H9 (cell line): ENCODE measurements around the gene FGR. TPM values are rescaled to one million over a fixed set of nuclear protein-coding genes. Genes with fewer than 3 reads are reported as not detected.

ENCODE experiments used
- DNase-seq: peaks from one replicate; pipeline ENCODE4 v3.0.0-alpha.2; 2017
- H2AFZ ChIP-seq: one replicate; pipeline ENCODE4 v1.6.1; 2013; ENCODE audit warnings: mild to moderate bottlenecking, low read length, control low read depth, moderate library complexity
- H2AK5ac ChIP-seq: 2 replicates; pipeline ENCODE4 v1.6.1; 2013; ENCODE audit warnings: low read length, control low read depth, mixed read lengths; ENCODE audit not compliant: insufficient read length
- H2BK120ac ChIP-seq: one replicate; pipeline ENCODE4 v1.6.1; 2013; ENCODE audit warnings: low read depth, mild to moderate bottlenecking, low read length, control low read depth, inconsistent platforms; ENCODE audit not compliant: poor library complexity, severe bottlenecking
- H2BK12ac ChIP-seq: 2 replicates; pipeline ENCODE4 v1.6.1; 2013; ENCODE audit warnings: low read length, control low read depth, mixed read lengths, low read depth; ENCODE audit not compliant: insufficient read length
- H2BK15ac ChIP-seq: 2 replicates; pipeline ENCODE4 v1.6.1; 2013; ENCODE audit warnings: low read depth, low read length, control low read depth
- H2BK20ac ChIP-seq: one replicate; pipeline ENCODE4 v1.6.1; 2013; ENCODE audit warnings: low read depth, mild to moderate bottlenecking, low read length, control low read depth, inconsistent platforms; ENCODE audit not compliant: poor library complexity, severe bottlenecking
- H2BK5ac ChIP-seq: 2 replicates; pipeline ENCODE4 v1.6.1; 2013; ENCODE audit warnings: low read length, control low read depth, mixed read lengths; ENCODE audit not compliant: insufficient read length
- H3K14ac ChIP-seq: 2 replicates; pipeline ENCODE4 v1.6.1; 2013; ENCODE audit warnings: low read length, control low read depth; ENCODE audit not compliant: insufficient read depth
- H3K18ac ChIP-seq: 2 replicates; pipeline ENCODE4 v1.6.1; 2013; ENCODE audit warnings: low read depth, mild to moderate bottlenecking, mixed read lengths, low read length, control low read depth; ENCODE audit not compliant: insufficient read length
- H3K23ac ChIP-seq: 2 replicates; pipeline ENCODE4 v1.6.1; 2013; ENCODE audit warnings: low read length, control low read depth, mixed read lengths, low read depth; ENCODE audit not compliant: insufficient read length
- H3K23me2 ChIP-seq: 2 replicates; pipeline ENCODE4 v1.6.1; 2013; ENCODE audit warnings: low read depth, mild to moderate bottlenecking, mixed read lengths, low read length, control low read depth; ENCODE audit not compliant: insufficient read length, poor library complexity, severe bottlenecking
- H3K27ac ChIP-seq: 2 replicates; pipeline ENCODE4 v1.5.1; 2013; ENCODE audit warnings: low read length, control low read depth, mixed read lengths, low read depth; ENCODE audit not compliant: insufficient read length
- H3K27me3 ChIP-seq: 2 replicates; pipeline ENCODE4 v1.6.1; 2013; ENCODE audit warnings: low read length, control low read depth, inconsistent platforms; ENCODE audit not compliant: insufficient read depth
- H3K4ac ChIP-seq: 2 replicates; pipeline ENCODE4 v1.6.1; 2013; ENCODE audit warnings: low read depth, mild to moderate bottlenecking, control low read depth, inconsistent platforms, low read length, moderate library complexity
- H3K4me1 ChIP-seq: 2 replicates; pipeline ENCODE4 v1.6.1; 2013; ENCODE audit warnings: low read length, control low read depth, inconsistent platforms; ENCODE audit not compliant: insufficient read depth
- H3K4me2 ChIP-seq: 2 replicates; pipeline ENCODE4 v1.6.1; 2013; ENCODE audit warnings: low read length, control low read depth, mixed read lengths; ENCODE audit not compliant: insufficient read length, insufficient read depth
- H3K56ac ChIP-seq: 2 replicates; pipeline ENCODE4 v1.6.1; 2013; ENCODE audit warnings: low read depth, mild to moderate bottlenecking, mixed read lengths, low read length, control low read depth; ENCODE audit not compliant: insufficient read length
- H3K79me1 ChIP-seq: 2 replicates; pipeline ENCODE4 v1.6.1; 2013; ENCODE audit warnings: low read depth, mild to moderate bottlenecking, moderate library complexity, low read length, control low read depth, inconsistent platforms; ENCODE audit not compliant: insufficient read depth, poor library complexity, severe bottlenecking
- H3K79me2 ChIP-seq: 2 replicates; pipeline ENCODE4 v1.6.1; 2013; ENCODE audit warnings: low read length, control low read depth, inconsistent platforms; ENCODE audit not compliant: insufficient read depth
- H3K9ac ChIP-seq: 2 replicates; pipeline ENCODE4 v1.6.1; 2013; ENCODE audit warnings: low read length, control low read depth, mixed read lengths; ENCODE audit not compliant: insufficient read length; ENCODE audit errors: extremely low read depth
- H3K9me3 ChIP-seq: one replicate; pipeline ENCODE4 v1.6.1; 2013; ENCODE audit warnings: low read depth, low read length, inconsistent platforms; ENCODE audit not compliant: control insufficient read depth
- H3T11ph ChIP-seq: one replicate; pipeline ENCODE4 v1.6.1; 2013; ENCODE audit warnings: mild to moderate bottlenecking, low read length, control low read depth, inconsistent platforms
- H4K20me1 ChIP-seq: one replicate; pipeline ENCODE4 v1.6.1; 2013; ENCODE audit not compliant: control insufficient read depth, insufficient read length, insufficient read depth
- H4K5ac ChIP-seq: 2 replicates; pipeline ENCODE4 v1.6.1; 2013; ENCODE audit warnings: low read depth, mild to moderate bottlenecking, mixed read lengths, low read length, control low read depth; ENCODE audit not compliant: insufficient read length
- H4K8ac ChIP-seq: replicated peaks from 2 replicates; pipeline ENCODE4 v1.6.1; 2013; ENCODE audit warnings: low read length, control low read depth, mixed read lengths, low read depth; ENCODE audit not compliant: insufficient read length
- H4K91ac ChIP-seq: 2 replicates; pipeline ENCODE4 v1.6.1; 2013; ENCODE audit warnings: low read depth, mild to moderate bottlenecking, moderate library complexity, mixed read lengths, low read length, control low read depth; ENCODE audit not compliant: insufficient read length
- H3K27ac Mint-ChIP-seq, 3 experiments: 2 replicates in 2 of 3; 3 replicates in 1 of 3; pipeline ENCODE4 v1.8.0; 2020 to 2021; ENCODE audit warnings: mixed read lengths in 3 of 3, mild to moderate bottlenecking in 1 of 3, moderate library complexity in 1 of 3
- H3K27me3 Mint-ChIP-seq: 2 replicates; pipeline ENCODE4 v1.8.0; 2021; ENCODE audit warnings: low read depth, mild to moderate bottlenecking, moderate library complexity, mixed read lengths
- H3K36me3 Mint-ChIP-seq, 3 experiments: 2 replicates in 2 of 3; 3 replicates in 1 of 3; pipeline ENCODE4 v1.8.0; 2020 to 2021; ENCODE audit warnings: low read depth in 3 of 3, mixed read lengths in 3 of 3; ENCODE audit not compliant: insufficient read depth in 1 of 3
- H3K4me1 Mint-ChIP-seq, 2 experiments: 2 replicates each; pipeline ENCODE4 v1.8.0; 2020; ENCODE audit warnings: mixed read lengths in 2 of 2
- H3K4me3 Mint-ChIP-seq, 2 experiments: 2 replicates in 1 of 2; 3 replicates in 1 of 2; pipeline ENCODE4 v1.8.0; 2020 to 2021; ENCODE audit warnings: mild to moderate bottlenecking in 2 of 2, mixed read lengths in 2 of 2, moderate library complexity in 1 of 2
- H3K9me3 Mint-ChIP-seq, 2 experiments: 2 replicates in 1 of 2; 3 replicates in 1 of 2; pipeline ENCODE4 v1.8.0; 2020; ENCODE audit warnings: mild to moderate bottlenecking in 2 of 2, mixed read lengths in 2 of 2, moderate library complexity in 1 of 2
- CTCF ChIP-seq: fragments of 200-600 bp; sonication (generic); conservative IDR thresholded peaks from 3 replicates; pipeline ENCODE4 v1.8.0; 2021; ENCODE audit warnings: antibody characterized with exemption, mild to moderate bottlenecking
- WGBS: extraction: QIAGEN DNeasy Blood & Tissue Kit; methylation state at CpG from one replicate; pipeline ENCODE4 v1.1.7; 2013; ENCODE audit warnings: missing lambda C conversion rate, low lambda C conversion rate, mixed read lengths; ENCODE audit not compliant: insufficient read length; ENCODE audit errors: extremely low coverage; 5-methylcytosine and 5-hydroxymethylcytosine counted together
- total RNA-seq: library from RNA; stranded (reverse); gene quantifications from 2 replicates; pipeline ENCODE4 v1.2.1, GENCODE V29; 2021

FGR gene
- total RNA-seq, 1 experiment from 2014 or later, result not detected

- Histone ChIP-seq H4K5ac (no peak overlapping the region), H3K79me2 (no peaks in the 10 kb centered on the region), H3K27me3 (no peaks in the 10 kb centered on the region), H3K4me1 (peaks cover 11% of the 10 kb centered on the region; the same call in 1 of the 2 replicates), H3K4me2 (no peak overlapping the region), H3K23ac (no peak overlapping the region), H3K4ac (no peak overlapping the region), H4K8ac (no peak overlapping the region), H3K27ac (no peak overlapping the region), H2AK5ac (no peak overlapping the region), H4K20me1 (no peaks in the 10 kb centered on the region), H3K14ac (no peak overlapping the region), H3T11ph (no peak overlapping the region), H3K23me2 (no peaks in the 10 kb centered on the region), H3K18ac (no peak overlapping the region), H3K56ac (no peak overlapping the region), H2BK12ac (no peak overlapping the region), H2AFZ (no peak overlapping the region), H3K79me1 (no peaks in the 10 kb centered on the region), H2BK5ac (no peak overlapping the region), H2BK15ac (no peak overlapping the region), H3K9ac (no peak overlapping the region), H2BK20ac (no peak overlapping the region), H4K91ac (no peak overlapping the region), H2BK120ac (no peak overlapping the region), H3K9me3 (no peaks in the 10 kb centered on the region)
- no peaks in the 10 kb centered on the region; a peak in 1 of 7 replicates for H3K36me3 Mint-ChIP-seq
- DNase-seq, result no peak
- TF ChIP-seq CTCF, result no peak
- no CpG with 5 or more reads among the region's 5 CpGs for WGBS
- H3K27ac Mint-ChIP-seq, result no peak overlapping the region
- H3K4me3 Mint-ChIP-seq, result no peak overlapping the region
- peaks cover 34 to 42% of the 10 kb centered on the region in 2 experiments for H3K4me1 Mint-ChIP-seq
- no peaks in the 10 kb centered on the region for H3K27me3 Mint-ChIP-seq
- no peaks in the 10 kb centered on the region; a peak in 1 of 5 replicates for H3K9me3 Mint-ChIP-seq
Observed at GRCh38 chr1:27627061-27627460, 7.9 kb downstream of the FGR start.
